GM06990 (cell line): ENCODE measurements around the gene THADA.

Source experiments
- DNase-seq: peaks from one replicate; pipeline ENCODE4 v3.0.0-alpha.2; 2011; ENCODE audit not compliant: insufficient read length; ENCODE audit errors: extremely low read depth
- H3K27me3 ChIP-seq: replicated peaks from 2 replicates; pipeline ENCODE4 v1.6.0; 2011; ENCODE audit warnings: low read length; ENCODE audit not compliant: control insufficient read depth, insufficient read depth
- H3K36me3 ChIP-seq: 2 replicates; pipeline ENCODE4 v1.5.1; 2011; ENCODE audit warnings: low read length; ENCODE audit not compliant: control insufficient read depth, insufficient read depth
- H3K4me3 ChIP-seq: replicated peaks from 2 replicates; pipeline ENCODE4 v1.5.1; 2011; ENCODE audit warnings: low read depth, mild to moderate bottlenecking, control low read depth, low read length
- CTCF ChIP-seq: IDR thresholded peaks from 2 replicates; pipeline ENCODE4 v1.5.1; 2011; ENCODE audit warnings: low read length, control low read depth, mild to moderate bottlenecking, inconsistent platforms; ENCODE audit not compliant: insufficient read depth, poor library complexity, severe bottlenecking

Gene THADA

GRCh38 chr2:43444989-43445645 lies 150.7 kb downstream of the THADA start:
- Histone ChIP-seq H3K4me3 (no peak overlapping the region), H3K27me3 (no peaks in the 10 kb centered on the region), H3K36me3 (peaks cover 1% of the 10 kb centered on the region)
- TF ChIP-seq CTCF, result no peak
- DNase-seq, result no peak

- Histone ChIP-seq H3K4me3 (no peak overlapping the region), H3K27me3 (no peaks in the 10 kb centered on the region), H3K36me3 (peaks cover 1% of the 10 kb centered on the region)
- DNase-seq, result no peak
- no peak for TF ChIP-seq CTCF
Measured at GRCh38 chr2:43443282-43443681, 152.6 kb downstream of the THADA start.

- TF ChIP-seq CTCF, result no peak
- no peaks in the 10 kb centered on the region for H3K27me3 ChIP-seq
Measured at GRCh38 chr2:43441195-43441594, 154.6 kb downstream of the THADA start.

GRCh38 chr2:43438858-43439655 lies 156.8 kb downstream of the THADA start:
- Histone ChIP-seq H3K36me3 (no peaks in the 10 kb centered on the region), H3K4me3 (no peak overlapping the region), H3K27me3 (no peaks in the 10 kb centered on the region)
- no peak for TF ChIP-seq CTCF
- DNase-seq, result no peak

More at GRCh38 chr2:43441195-43441594, 154.6 kb downstream of the THADA start:
- H3K4me3 ChIP-seq, result no peak overlapping the region
- DNase-seq, result no peak
- peaks cover under 1% of the 10 kb centered on the region; the same call in 1 of the 2 replicates for H3K36me3 ChIP-seq

- Histone ChIP-seq H3K4me3 (no peak overlapping the region), H3K27me3 (no peaks in the 10 kb centered on the region), H3K36me3 (no peaks in the 10 kb centered on the region)
- no peak for TF ChIP-seq CTCF
- DNase-seq, result no peak
Measured at GRCh38 chr2:43438342-43438741, 157.5 kb downstream of the THADA start.

- Histone ChIP-seq H3K27me3 (no peaks in the 10 kb centered on the region), H3K4me3 (no peak overlapping the region), H3K36me3 (no peaks in the 10 kb centered on the region)
- DNase-seq, result no peak
- no peak for TF ChIP-seq CTCF
Measured at GRCh38 chr2:43437363-43437762, 158.5 kb downstream of the THADA start.
